ENCODE data around the gene MAP3K12.

Gene MAP3K12

GRCh38 chr12:53506881-53507602 lies 7.8 kb upstream of the MAP3K12 start, which contains the start of gene NPFF:
TSS of gene NPFF (minus strand) at chr12:53507484. CDS start at chr12:53507474, 10 bp downstream.
- no peak for DNase-seq

GRCh38 chr12:53506450-53506785 lies 7.2 kb upstream of the MAP3K12 start:
- no peak for DNase-seq

DNA sequence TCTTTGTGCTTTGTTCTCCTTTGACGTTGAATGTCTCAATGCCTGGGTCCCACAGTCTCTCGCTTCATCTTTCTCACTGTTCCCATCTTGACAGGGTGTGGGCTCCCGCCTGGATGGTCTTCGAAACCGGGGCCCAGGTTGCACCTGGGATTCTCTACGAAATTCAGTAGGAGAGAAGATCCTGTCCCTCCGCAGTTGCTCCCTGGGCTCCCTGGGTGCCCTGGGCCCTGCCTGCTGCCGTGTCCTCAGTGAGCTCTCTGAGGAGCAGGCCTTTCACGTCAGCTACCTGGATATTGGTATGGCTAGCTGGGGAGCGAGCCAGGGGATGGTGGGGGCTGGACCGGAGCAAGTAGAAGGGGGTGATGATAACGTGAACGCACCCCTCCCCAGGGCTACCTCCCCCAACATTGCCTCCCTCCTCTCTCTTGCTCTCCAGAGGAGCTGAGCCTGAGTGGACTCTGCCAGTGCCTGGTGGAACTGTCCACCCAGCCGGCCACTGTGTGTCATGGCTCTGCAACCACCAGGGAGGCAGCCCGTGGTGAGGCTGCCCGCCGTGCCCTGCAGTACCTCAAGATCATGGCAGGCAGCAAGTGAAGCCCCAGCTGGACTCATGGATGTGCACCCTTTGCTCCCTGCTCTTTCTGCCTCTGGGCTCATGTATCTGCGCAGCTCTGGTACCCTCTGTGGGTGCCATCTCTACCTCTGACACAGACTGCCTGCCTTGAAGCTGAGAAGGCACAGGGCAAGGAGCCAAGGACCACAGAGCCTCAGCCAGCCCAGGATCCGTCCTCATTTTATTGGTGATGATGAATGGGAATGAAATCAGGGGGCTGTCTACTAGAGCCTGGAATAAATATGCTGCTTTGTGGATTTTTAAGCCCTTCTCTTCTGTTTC lies 6.5 kb upstream of the MAP3K12 start:
- no peak for DNase-seq

DNA sequence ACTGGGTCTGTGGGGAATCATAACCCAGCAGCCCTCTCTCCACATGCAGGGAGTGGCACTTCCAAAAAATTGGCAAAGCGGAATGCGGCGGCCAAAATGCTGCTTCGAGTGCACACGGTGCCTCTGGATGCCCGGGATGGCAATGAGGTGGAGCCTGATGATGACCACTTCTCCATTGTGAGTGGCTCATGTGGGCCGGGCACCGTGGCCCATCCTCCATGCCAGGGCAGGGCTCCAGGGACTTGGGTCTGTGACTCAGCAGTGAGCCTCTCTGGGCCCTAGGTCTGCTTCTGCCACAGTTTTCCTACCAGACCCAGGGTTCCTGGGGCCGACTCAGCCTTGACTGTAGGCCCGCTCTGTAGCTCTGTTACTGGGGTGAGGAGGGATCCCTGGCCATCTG lies 5.8 kb upstream of the MAP3K12 start:
- no peak for DNase-seq

DNA sequence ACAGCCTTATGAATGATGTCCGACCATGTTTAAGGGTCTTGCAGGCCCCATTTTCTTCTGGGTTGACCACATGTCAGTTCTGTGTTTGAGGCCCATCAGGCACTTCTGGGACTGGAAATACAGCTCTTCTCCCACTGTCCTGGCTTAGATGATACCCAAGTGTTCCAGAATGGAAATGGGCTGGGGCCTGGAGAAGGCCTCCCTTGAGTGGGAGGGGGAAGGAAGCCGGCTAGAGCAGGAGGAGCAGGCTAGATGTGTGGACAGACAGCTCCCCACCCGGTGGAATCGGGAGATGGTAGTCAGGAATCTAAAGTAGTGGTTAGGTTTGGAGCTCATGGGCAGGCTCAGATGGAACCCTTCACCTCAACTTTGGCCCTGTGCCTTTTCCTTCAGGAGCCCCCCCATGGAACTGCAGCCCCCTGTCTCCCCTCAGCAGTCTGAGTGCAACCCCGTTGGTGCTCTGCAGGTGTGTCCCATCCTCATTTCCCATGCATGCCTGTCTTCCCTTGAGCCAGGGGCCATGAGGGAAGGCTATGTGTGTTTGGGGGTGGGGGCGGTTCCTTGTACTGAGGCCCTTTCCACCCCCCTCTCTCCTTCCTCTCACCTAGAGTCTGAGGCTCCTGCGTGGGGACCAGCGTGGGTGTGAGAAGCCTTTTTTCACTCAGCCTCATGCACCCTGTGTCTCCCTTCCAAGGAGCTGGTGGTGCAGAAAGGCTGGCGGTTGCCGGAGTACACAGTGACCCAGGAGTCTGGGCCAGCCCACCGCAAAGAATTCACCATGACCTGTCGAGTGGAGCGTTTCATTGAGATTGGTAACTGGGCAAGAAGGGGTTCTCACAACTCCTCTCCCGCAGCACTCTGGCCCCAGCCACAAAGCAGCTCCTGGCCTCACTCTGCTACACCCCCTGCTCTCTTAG lies 5.0 kb upstream of the MAP3K12 start:
- DNase-seq, result no peak

GRCh38 chr12:53502983-53503728 lies 3.9 kb upstream of the MAP3K12 start:
- DNase-seq, result no peak

DNA sequence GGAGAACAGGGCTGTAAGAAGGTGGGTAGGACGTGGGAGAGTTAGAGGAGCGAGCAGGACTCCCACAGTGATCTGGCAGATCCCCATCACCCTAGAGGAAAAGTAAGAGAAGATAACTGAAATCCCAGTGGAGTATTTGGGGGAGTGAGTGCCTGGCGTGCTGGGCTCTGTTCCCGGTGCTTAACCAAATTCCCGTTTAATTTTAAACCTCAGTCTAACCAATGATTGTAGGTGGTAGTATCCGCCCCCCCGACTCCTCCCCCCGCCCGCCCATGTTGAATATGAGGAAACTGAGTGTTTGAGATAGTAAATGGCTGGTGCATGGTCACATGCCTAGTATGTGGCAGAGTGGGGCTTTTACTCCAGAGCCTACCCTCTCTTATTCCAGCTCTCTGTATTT lies 3.1 kb upstream of the MAP3K12 start:
- no peak for DNase-seq

GRCh38 chr12:53501615-53502181 lies 2.4 kb upstream of the MAP3K12 start:
- no peak for DNase-seq

DNA sequence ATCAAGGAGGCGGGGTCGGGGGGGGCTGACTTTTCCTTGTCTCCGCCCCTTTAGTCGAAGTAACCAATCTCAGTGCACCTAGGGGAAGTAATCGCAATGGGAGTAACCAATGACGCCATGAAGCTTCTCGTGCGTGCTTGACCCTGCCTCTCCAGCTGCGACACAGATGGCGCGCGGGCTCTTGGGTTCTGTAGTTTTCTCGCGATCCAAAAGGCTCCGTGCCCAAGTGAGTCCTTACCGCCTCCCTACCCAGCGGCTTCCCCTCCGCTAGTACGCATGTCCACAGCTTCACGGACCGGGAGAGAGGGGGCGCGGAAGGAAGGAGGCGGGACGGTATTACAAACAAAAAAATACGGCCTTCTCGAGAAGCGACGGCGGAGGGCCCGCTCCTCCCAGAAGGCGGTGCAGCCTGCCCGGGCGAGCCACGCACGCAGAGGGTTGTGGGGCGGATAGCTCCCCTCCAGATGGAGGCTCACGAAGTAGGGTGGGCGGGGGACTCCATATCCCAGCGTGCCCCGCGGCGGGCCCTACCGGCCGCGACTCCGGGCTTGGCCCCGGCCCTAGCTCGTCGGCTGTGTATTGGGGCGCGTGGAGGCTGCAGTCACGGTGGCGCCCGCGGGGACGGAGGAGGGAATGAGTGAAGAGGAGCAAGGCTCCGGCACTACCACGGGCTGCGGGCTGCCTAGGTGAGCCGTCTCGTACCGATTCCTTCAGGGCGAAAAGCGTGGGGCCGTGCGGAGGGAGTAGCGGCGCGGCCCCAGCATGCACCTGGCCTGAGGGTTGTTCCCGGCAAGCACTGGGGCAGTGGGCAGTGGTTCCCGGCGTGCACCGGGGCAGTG lies 1.7 kb upstream of the MAP3K12 start, which contains the start of gene TARBP2:
Gene TARBP2, plus strand, starts transcription at position 508 of the 839 bp plus-strand sequence. Its CDS starts 126 bp downstream, at position 634.
- DNase-seq, result peak; percentile 98

- no peak for DNase-seq
Measured at GRCh38 chr12:53500142-53500775, 1.0 kb upstream of the MAP3K12 start.

GRCh38 chr12:53498235-53498630 lies 1.0 kb downstream of the MAP3K12 start:
- no peak for DNase-seq

DNA sequence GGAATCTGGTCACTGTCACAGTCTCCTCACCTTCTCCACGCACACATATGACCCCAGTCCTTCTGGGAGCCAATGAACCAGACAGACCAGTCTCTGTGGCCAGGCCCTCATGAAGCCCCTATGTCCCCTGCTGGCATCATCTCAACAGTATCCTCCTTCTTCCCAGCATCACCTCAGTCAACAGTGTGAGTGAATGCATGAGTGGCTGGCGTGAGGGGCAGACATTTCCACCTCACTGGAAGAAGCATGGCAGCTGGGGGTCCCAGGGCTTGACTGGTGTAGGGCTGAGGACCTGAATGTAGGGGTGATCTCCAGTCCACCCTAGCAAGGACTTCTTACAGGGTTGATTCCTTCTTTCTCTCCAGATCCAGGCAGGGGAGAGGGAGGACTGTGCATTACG lies 1.8 kb downstream of the MAP3K12 start:
- DNase-seq, result no peak

GRCh38 chr12:53496752-53497032 lies 2.6 kb downstream of the MAP3K12 start:
- DNase-seq, result no peak

DNA sequence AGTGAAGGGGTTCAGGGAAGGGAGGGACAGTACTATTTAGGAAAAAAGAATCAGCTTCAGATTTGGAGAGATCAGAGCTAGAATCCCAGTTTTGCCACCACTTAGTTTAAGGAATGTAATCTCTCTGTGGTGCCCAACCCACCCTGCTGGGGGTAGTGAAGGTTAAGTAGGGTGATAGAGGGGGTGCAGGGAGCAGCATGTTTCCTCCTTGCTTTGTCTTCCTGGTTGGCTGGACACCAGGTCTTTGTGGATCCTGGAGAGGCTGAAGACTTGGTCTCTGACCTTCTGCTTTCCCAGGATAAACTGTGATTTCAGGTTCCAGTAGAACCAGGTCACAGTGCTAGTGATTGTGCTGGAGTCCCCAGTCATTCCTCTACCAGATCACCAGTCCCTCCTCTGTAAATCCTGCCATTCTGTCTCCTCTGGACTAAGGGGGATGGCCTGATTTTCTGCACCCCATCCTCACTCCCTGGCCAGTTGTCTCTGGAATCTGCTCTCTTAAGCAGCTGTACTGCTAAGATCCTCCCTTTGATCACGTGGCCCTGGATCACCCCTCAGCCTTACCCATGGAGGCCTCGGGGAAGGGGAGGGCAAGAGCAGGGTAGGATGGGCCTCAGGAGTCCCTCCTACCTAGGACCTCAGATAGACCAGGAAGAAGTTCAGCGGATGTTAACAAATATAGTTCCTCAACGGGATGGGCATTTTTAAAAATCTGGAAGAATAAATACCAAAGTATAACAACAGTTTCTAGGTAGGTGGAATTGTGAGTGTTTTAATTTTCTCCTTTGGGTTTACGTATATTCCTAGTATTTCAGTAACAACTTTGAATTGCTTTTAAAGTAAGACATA lies 3.1 kb downstream of the MAP3K12 start:
- no peak for DNase-seq

- no peak for DNase-seq
Measured at GRCh38 chr12:53493610-53494391, 5.5 kb downstream of the MAP3K12 start.

- DNase-seq, result peak; percentile 86
Measured at GRCh38 chr12:53492830-53493609, 6.2 kb downstream of the MAP3K12 start.

DNA sequence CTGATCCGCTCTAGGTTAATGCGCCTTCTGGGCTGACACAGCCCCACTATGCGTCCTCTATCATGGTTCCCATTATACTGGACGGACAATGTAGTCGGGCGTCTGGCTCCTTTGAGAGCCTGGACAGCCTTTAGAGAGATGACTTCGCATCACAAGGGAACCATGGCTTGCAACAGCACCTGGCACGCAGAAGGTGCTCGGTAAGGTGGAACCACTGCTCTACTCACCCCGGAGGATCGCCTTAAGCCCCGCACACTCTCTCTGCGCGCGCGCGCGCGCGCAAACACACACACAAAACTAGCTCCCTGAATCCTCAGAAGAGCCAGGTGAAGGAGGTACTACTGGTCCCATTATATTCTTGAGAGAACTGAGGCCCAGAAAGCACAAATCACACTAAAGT lies 7.1 kb downstream of the MAP3K12 start:
- DNase-seq, result no peak
